MM.1S (cell line): ENCODE results near the gene HOXD8.

Experiments used
- EZH2 ChIP-seq: fragments of 300-600 bp; sonication (generic); optimal IDR thresholded peaks from 2 replicates; pipeline ENCODE3; 2017; ENCODE audit warnings: low read depth, mild to moderate bottlenecking, antibody characterized with exemption, low read length, mixed read lengths
- TF ChIP-seq, protein P1 (sequence below): fragments of 300-600 bp; sonication (generic); IDR thresholded peaks from 2 replicates; pipeline ENCODE4 v1.5.1; 2016; ENCODE audit warnings: antibody characterized with exemption, low read length, mixed read lengths

DNA sequence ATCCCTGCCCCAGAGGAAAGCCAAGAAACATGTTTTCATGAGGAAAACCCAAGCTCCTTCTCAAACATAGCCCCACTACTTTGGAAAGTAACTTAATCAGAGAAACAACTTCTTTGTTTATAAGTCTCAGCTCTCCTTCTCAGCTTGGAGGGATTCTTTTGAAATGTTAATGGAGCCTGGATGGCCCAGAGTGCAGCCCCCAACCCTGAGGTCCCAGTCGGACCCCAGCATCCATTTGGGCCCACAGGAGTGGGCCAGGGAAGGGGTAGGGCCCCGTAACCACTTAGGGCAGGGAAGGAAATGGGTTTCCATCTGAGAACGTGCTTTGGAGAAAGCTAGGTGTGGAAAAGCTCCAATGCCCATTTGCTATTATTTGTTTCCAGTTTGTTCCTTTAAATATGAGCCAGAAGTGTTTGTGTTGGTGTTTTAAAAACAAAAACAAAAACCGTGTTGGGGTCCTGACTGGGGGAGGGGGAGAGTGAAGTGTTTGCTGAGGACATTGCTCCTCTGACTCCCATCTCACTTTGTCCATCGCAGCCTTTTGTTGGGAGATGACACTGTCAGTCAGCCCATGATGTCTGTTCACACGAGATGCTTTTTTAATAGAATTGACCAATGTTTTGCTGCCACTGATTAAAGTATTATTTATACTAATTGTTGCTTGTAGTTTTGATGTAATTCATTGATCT lies 26.0 kb downstream of the HOXD8 start:
- TF ChIP-seq, protein P1, sequence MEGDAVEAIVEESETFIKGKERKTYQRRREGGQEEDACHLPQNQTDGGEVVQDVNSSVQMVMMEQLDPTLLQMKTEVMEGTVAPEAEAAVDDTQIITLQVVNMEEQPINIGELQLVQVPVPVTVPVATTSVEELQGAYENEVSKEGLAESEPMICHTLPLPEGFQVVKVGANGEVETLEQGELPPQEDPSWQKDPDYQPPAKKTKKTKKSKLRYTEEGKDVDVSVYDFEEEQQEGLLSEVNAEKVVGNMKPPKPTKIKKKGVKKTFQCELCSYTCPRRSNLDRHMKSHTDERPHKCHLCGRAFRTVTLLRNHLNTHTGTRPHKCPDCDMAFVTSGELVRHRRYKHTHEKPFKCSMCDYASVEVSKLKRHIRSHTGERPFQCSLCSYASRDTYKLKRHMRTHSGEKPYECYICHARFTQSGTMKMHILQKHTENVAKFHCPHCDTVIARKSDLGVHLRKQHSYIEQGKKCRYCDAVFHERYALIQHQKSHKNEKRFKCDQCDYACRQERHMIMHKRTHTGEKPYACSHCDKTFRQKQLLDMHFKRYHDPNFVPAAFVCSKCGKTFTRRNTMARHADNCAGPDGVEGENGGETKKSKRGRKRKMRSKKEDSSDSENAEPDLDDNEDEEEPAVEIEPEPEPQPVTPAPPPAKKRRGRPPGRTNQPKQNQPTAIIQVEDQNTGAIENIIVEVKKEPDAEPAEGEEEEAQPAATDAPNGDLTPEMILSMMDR = no peak
- no peak for TF ChIP-seq EZH2
